Hepatocyte (in vitro differentiated cells): Measurements from ENCODE around the gene GTF3C1.

Experiments
- CTCF ChIP-seq: fragments of 200-600 bp; sonication (generic); IDR thresholded peaks from 2 replicates; pipeline ENCODE4 v1.5.1; 2016; ENCODE audit warnings: antibody characterized with exemption, mild to moderate bottlenecking; ENCODE audit not compliant: poor library complexity
- EZH2 ChIP-seq: fragments of 200-600 bp; sonication (generic); IDR thresholded peaks from 2 replicates; pipeline ENCODE4 v1.6.1; 2016; ENCODE audit warnings: antibody characterized with exemption, mild to moderate bottlenecking, borderline replicate concordance
- EZH2phosphoT487 ChIP-seq: fragments of 200-600 bp; sonication (generic); IDR thresholded peaks from one replicate; pipeline ENCODE4 v1.6.1; 2018; ENCODE audit warnings: antibody characterized with exemption, mild to moderate bottlenecking, low read depth, moderate library complexity; ENCODE audit not compliant: unreplicated experiment, severe bottlenecking

GRCh38 chr16:27595475-27595874 lies 45.8 kb upstream of the GTF3C1 start:
- TF ChIP-seq CTCF (no peak), EZH2phosphoT487 (no peak), EZH2 (no peak)
